ENCODE results near the gene SEMA6A. TPM values are rescaled to one million over a fixed set of nuclear protein-coding genes. Genes with fewer than 3 reads are reported as not detected.

The SEMA6A gene
- total and polyA plus RNA-seq, 9 of the 15 experiments (the other 6 are each of a cell fraction or from before 2014, with no cell fraction given): 0.04 to 0.42 (median 0.18) TPM; not detected in 5

DNA sequence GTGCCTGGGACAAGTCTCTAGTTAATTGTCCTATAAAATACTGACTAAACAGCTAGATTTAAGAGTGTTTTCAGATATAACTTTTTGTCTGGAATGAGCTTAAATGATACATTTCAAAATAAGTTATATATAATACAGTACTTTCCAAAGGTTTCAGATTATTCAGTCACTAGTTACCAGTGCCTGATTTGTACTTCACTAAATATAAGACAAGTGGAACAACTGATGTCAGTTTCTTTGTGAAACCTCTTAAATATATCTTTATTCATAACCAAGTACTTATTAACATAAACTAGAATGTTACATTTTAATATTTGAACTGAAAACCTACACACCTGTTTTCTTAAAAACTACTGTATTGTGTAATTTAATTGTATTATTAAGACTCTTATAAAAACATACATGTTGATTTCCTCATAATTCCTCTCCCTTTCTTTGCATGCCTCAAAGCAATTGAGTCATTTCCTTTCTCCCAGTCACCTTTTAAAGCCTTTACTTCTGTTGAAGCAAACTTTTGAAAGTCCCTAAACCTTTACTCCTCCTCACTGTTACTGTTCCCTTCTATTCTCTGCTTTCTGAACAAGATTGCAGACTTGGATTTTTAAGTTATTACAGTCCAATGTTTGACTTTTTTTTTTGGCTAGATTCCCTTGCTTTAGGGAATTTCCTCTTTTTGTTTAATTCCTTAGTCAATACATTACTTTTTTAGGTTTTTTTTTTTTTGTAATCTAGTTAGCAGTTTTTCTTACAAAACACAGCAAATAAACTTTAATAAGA, 8.7 kb upstream of the SEMA6A start:
- no peak overlapping the region for H3K4me2 ChIP-seq (ENCODE audit: insufficient read depth, low read length)
- FAIRE-seq (no peak), ATAC-seq (no peak), DNase-seq (ENCODE audit: extremely low read depth in 1 of 4, low spot score in 3 of 4) (no peak)
- H4K20me1 ChIP-seq (replicated peaks; ENCODE audit: control insufficient read depth, insufficient read depth, low read length): no peaks in the 10 kb centered on the region
- ChIA-PET POLR2A (no interaction called here), CTCF (ENCODE audit: low intra/inter-chr PET ratio) (no interaction called here)
- TF ChIP-seq ZNF232 (CRISPR knock-in tag; IDR thresholded peaks at IDR 0.05): no peak
- TF ChIP-seq ZNF655 (CRISPR knock-in tag; IDR thresholded peaks at IDR 0.05): no peak
- TF ChIP-seq, protein P1, sequence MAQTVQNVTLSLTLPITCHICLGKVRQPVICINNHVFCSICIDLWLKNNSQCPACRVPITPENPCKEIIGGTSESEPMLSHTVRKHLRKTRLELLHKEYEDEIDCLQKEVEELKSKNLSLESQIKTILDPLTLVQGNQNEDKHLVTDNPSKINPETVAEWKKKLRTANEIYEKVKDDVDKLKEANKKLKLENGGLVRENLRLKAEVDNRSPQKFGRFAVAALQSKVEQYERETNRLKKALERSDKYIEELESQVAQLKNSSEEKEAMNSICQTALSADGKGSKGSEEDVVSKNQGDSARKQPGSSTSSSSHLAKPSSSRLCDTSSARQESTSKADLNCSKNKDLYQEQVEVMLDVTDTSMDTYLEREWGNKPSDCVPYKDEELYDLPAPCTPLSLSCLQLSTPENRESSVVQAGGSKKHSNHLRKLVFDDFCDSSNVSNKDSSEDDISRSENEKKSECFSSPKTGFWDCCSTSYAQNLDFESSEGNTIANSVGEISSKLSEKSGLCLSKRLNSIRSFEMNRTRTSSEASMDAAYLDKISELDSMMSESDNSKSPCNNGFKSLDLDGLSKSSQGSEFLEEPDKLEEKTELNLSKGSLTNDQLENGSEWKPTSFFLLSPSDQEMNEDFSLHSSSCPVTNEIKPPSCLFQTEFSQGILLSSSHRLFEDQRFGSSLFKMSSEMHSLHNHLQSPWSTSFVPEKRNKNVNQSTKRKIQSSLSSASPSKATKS (CRISPR knock-in tag; IDR thresholded peaks at IDR 0.05): no peak
- no peak for TF ChIP-seq ZNF717 (CRISPR knock-in tag; IDR thresholded peaks at IDR 0.05)
- TF ChIP-seq FOXK2 (conservative IDR thresholded peaks at IDR 0.05 in 1 of 2, IDR thresholded peaks at IDR 0.05 in 1 of 2; ENCODE audit: low read depth in 2 of 2): no peak
- no peak for TF ChIP-seq NELFE (IDR thresholded peaks at IDR 0.05; ENCODE audit: insufficient read depth, insufficient read length)
- intact Hi-C loops (cut with micrococcal nuclease): no loop called here
- no peaks in the 10 kb centered on the region for H3K27me3 ChIP-seq (ENCODE audit: control insufficient read depth in 2 of 2, insufficient read depth in 2 of 2, low read length in 2 of 2)
- no peaks in the 10 kb centered on the region for H3K9me1 ChIP-seq (ENCODE audit: control insufficient read depth, insufficient read depth, low read length)
- H3K9ac ChIP-seq (ENCODE audit: insufficient read depth in 1 of 2, low read depth in 2 of 2, low read length in 2 of 2): no peak overlapping the region
- no peaks in the 10 kb centered on the region for H3K9me3 ChIP-seq (replicated peaks; ENCODE audit: control insufficient read depth, insufficient read depth, low read depth, low read length)
- in situ Hi-C loops (cut with MboI): no loop called here
- H3K79me2 ChIP-seq (ENCODE audit: control insufficient read depth, insufficient read depth, low read length): no peaks in the 10 kb centered on the region
- H3K4me3 ChIP-seq: no peak overlapping the region
- no TSS peak for BruUV-seq (replicated peaks)
- H3K4me1 ChIP-seq (replicated peaks in 1 of 2; ENCODE audit: control insufficient read depth in 2 of 2, insufficient read depth in 2 of 2, low read length in 2 of 2): no peaks in the 10 kb centered on the region
- H3K36me3 ChIP-seq (ENCODE audit: control insufficient read depth, insufficient read depth, low read length): no peaks in the 10 kb centered on the region
- H2AFZ ChIP-seq (ENCODE audit: low read depth, low read length): no peak overlapping the region
- no peak overlapping the region for H3K27ac ChIP-seq (ENCODE audit: extremely low read depth, low read depth, low read length)

Measured in K562 (cell line).